ENCODE results near the gene GP1BB. TPM values are rescaled to one million over a fixed set of nuclear protein-coding genes. Genes with fewer than 3 reads are reported as not detected.

Gene GP1BB
- total RNA-seq, 1 donor from 2014 or later: 34.1 TPM

DNA sequence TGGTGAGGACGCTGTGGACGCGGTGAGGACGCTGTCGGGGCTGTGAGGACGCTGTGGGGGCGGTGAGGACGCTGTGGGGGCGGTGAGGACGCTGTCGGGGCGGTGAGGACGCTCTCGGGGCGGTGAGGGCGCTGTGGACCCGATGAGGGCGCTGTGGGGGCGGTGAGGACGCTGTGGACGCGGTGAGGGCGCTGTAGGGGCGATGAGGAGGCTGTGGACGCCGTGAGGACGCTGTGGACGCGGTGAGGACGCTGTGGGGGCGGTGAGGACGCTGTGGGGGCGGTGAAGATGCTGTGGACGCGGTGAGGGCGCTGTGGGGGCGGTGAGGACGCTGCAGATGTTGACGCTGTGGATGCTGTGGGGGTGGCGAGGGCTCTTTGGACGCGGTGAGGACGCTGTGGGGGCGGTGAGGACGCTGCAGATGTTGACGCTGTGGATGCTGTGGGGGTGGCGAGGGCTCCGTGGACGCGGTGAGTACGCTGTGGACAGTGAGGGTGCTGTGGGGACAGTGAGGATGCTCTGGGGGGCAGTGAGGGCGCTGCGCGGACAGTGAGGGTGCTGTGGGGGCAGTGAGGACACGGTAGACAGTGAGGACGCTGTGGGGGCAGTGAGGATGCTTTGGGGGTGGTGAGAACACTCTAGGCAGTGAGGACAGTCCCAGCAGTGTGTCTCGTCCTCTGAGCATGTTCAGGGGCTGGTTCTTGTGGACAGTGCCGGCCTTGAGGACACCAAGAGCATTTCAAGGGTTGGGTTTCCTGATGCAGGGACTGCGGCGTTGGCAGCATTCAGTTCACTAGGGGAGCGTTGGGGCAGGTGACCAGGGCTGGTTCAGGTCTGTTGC lies 4.2 kb downstream of the GP1BB start:
- H3K36me3 Mint-ChIP-seq (ENCODE audit: unreplicated experiment): peaks cover 4% of the 10 kb centered on the region
- no peaks in the 10 kb centered on the region for H3K9me3 Mint-ChIP-seq (ENCODE audit: unreplicated experiment)
- no peak for TF ChIP-seq CTCF (IDR thresholded peaks at IDR 0.05)
- peaks cover 10% of the 10 kb centered on the region for H3K4me1 Mint-ChIP-seq (ENCODE audit: unreplicated experiment)
- no peak overlapping the region for H3K4me3 Mint-ChIP-seq (ENCODE audit: unreplicated experiment)
- no peak overlapping the region for H3K27ac Mint-ChIP-seq (ENCODE audit: unreplicated experiment)
- no peaks in the 10 kb centered on the region for H3K27me3 Mint-ChIP-seq (ENCODE audit: unreplicated experiment)
- no peak for DNase-seq (ENCODE audit: extremely low spot score, unreplicated experiment)

GRCh38 chr22:19728271-19728670 lies 4.9 kb downstream of the GP1BB start:
- Mint-ChIP-seq H3K9me3 (ENCODE audit: unreplicated experiment) (no peaks in the 10 kb centered on the region), H3K36me3 (ENCODE audit: unreplicated experiment) (peaks cover 3% of the 10 kb centered on the region), H3K27me3 (ENCODE audit: unreplicated experiment) (no peaks in the 10 kb centered on the region), H3K4me1 (ENCODE audit: unreplicated experiment) (peaks cover 8% of the 10 kb centered on the region), H3K27ac (ENCODE audit: unreplicated experiment) (no peak overlapping the region), H3K4me3 (ENCODE audit: unreplicated experiment) (no peak overlapping the region)
- DNase-seq (ENCODE audit: extremely low spot score, unreplicated experiment): no peak
- no peak for TF ChIP-seq CTCF (IDR thresholded peaks at IDR 0.05)

- TF ChIP-seq CTCF (IDR thresholded peaks at IDR 0.05): no peak
- Mint-ChIP-seq H3K27me3 (ENCODE audit: unreplicated experiment) (no peaks in the 10 kb centered on the region), H3K9me3 (ENCODE audit: unreplicated experiment) (no peaks in the 10 kb centered on the region), H3K36me3 (ENCODE audit: unreplicated experiment) (peaks cover 3% of the 10 kb centered on the region), H3K27ac (ENCODE audit: unreplicated experiment) (no peak overlapping the region), H3K4me1 (ENCODE audit: unreplicated experiment) (peaks cover 8% of the 10 kb centered on the region), H3K4me3 (ENCODE audit: unreplicated experiment) (no peak overlapping the region)
- DNase-seq (ENCODE audit: extremely low spot score, unreplicated experiment): no peak
Observed at GRCh38 chr22:19728836-19729235, 5.5 kb downstream of the GP1BB start.

DNA sequence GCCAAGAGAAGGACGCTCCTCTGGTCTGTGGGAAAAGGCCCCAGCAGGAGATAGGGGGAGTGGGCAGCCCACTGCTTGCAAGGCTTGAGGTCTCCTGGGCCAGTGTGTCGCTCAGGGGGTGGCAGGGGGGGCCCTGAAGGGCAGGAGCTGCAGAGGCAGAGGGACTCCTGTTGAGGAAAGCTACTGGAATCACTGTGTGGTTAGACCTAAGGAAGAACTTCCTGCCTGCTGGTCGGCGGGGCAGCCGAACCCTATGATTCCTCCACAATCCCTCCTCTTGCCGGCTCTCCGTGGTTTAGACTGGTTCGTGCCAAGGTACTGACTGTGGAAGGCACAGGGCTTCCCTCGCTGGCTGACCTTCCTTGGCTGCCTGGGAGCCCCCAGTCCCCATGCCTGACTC lies 6.2 kb downstream of the GP1BB start:
- no peak for DNase-seq (ENCODE audit: extremely low spot score, unreplicated experiment)
- H3K27me3 Mint-ChIP-seq (ENCODE audit: unreplicated experiment): no peaks in the 10 kb centered on the region
- H3K9me3 Mint-ChIP-seq (ENCODE audit: unreplicated experiment): no peaks in the 10 kb centered on the region
- no peak for TF ChIP-seq CTCF (IDR thresholded peaks at IDR 0.05)
- peaks cover 2% of the 10 kb centered on the region for H3K36me3 Mint-ChIP-seq (ENCODE audit: unreplicated experiment)
- peaks cover 8% of the 10 kb centered on the region for H3K4me1 Mint-ChIP-seq (ENCODE audit: unreplicated experiment)
- no peak overlapping the region for H3K4me3 Mint-ChIP-seq (ENCODE audit: unreplicated experiment)
- no peak overlapping the region for H3K27ac Mint-ChIP-seq (ENCODE audit: unreplicated experiment)

- no peaks in the 10 kb centered on the region for H3K36me3 Mint-ChIP-seq (ENCODE audit: unreplicated experiment)
- no peak overlapping the region for H3K4me3 Mint-ChIP-seq (ENCODE audit: unreplicated experiment)
- H3K27me3 Mint-ChIP-seq (ENCODE audit: unreplicated experiment): no peaks in the 10 kb centered on the region
- TF ChIP-seq CTCF (IDR thresholded peaks at IDR 0.05): no peak
- DNase-seq (ENCODE audit: extremely low spot score, unreplicated experiment): no peak
- H3K9me3 Mint-ChIP-seq (ENCODE audit: unreplicated experiment): no peaks in the 10 kb centered on the region
- peaks cover 6% of the 10 kb centered on the region for H3K4me1 Mint-ChIP-seq (ENCODE audit: unreplicated experiment)
- no peak overlapping the region for H3K27ac Mint-ChIP-seq (ENCODE audit: unreplicated experiment)
Observed at GRCh38 chr22:19730198-19730597, 6.9 kb downstream of the GP1BB start.
